SK-N-SH treated with all-trans-retinoic acid at 6 μM for 48 hours (cell line): ENCODE measurements around the gene C17orf50.

Source experiments
- ATAC-seq: fragments of 200-7000 bp; cut with Tn5 transposase; 3 replicates; pipeline ENCODE4 v1.9.1; 2020; ENCODE audit warnings: mild to moderate bottlenecking, moderate library complexity
- ARNTL ChIP-seq: fragments of 450-650 bp; formaldehyde crosslinking; IDR thresholded peaks from 2 replicates; pipeline ENCODE4 v1.5.0; 2020; ENCODE audit warnings: low read depth, mild to moderate bottlenecking, moderate library complexity, borderline replicate concordance
- BACH2 ChIP-seq: fragments of 250-450 bp; sonication (Bioruptor Pico); IDR thresholded peaks from 2 replicates; pipeline ENCODE4 v1.9.0; 2021; ENCODE audit warnings: mild to moderate bottlenecking, borderline replicate concordance
- CSDC2 ChIP-seq: fragments of 250-450 bp; sonication (Bioruptor Pico); IDR thresholded peaks from 2 replicates; pipeline ENCODE4 v1.5.0; 2020; ENCODE audit warnings: mild to moderate bottlenecking, moderate library complexity
- ESRRG ChIP-seq: fragments of 250-450 bp; sonication (Bioruptor Pico); IDR thresholded peaks from 2 replicates; pipeline ENCODE4 v1.6.1; 2021; ENCODE audit warnings: mild to moderate bottlenecking
- GLIS3 ChIP-seq: fragments of 250-450 bp; sonication (Bioruptor Pico); IDR thresholded peaks from 2 replicates; pipeline ENCODE4 v1.5.0; 2020; ENCODE audit warnings: mild to moderate bottlenecking, moderate library complexity
- ISL1 ChIP-seq: fragments of 250-450 bp; sonication (Bioruptor Pico); IDR thresholded peaks from 2 replicates; pipeline ENCODE4 v2.1.2; 2022; ENCODE audit warnings: mild to moderate bottlenecking, moderate library complexity
- OSR1 ChIP-seq: fragments of 250-450 bp; sonication (Bioruptor Pico); IDR thresholded peaks from 2 replicates; pipeline ENCODE4 v1.8.0; 2022; ENCODE audit warnings: moderate library complexity, mild to moderate bottlenecking, inconsistent platforms
- PPARA ChIP-seq: fragments of 250-450 bp; sonication (Bioruptor Pico); IDR thresholded peaks from 2 replicates; pipeline ENCODE4 v1.5.0; 2020; ENCODE audit warnings: mild to moderate bottlenecking, borderline replicate concordance
- RARB ChIP-seq: fragments of 250-450 bp; sonication (Bioruptor Pico); IDR thresholded peaks from 2 replicates; pipeline ENCODE4 v1.8.0; 2021; ENCODE audit warnings: mild to moderate bottlenecking, moderate library complexity
- SNAI2 ChIP-seq: fragments of 250-450 bp; sonication (Bioruptor Pico); IDR thresholded peaks from 2 replicates; pipeline ENCODE4 v1.5.0; 2020; ENCODE audit warnings: mild to moderate bottlenecking, moderate library complexity
- TCF4 ChIP-seq: fragments of 250-450 bp; sonication (Bioruptor Pico); IDR thresholded peaks from 2 replicates; pipeline ENCODE4 v1.8.0; 2021; ENCODE audit warnings: mild to moderate bottlenecking, moderate library complexity, borderline replicate concordance
- TOX ChIP-seq: fragments of 250-450 bp; sonication (Bioruptor Pico); IDR thresholded peaks from 2 replicates; pipeline ENCODE4 v1.8.0; 2021; ENCODE audit warnings: mild to moderate bottlenecking, moderate library complexity, borderline replicate concordance
- ZC3H10 ChIP-seq: fragments of 250-450 bp; sonication (Bioruptor Pico); IDR thresholded peaks from 2 replicates; pipeline ENCODE4 v1.5.1; 2021; ENCODE audit warnings: mild to moderate bottlenecking, moderate library complexity
- ZFP3 ChIP-seq: fragments of 250-450 bp; sonication (Bioruptor Pico); IDR thresholded peaks from 2 replicates; pipeline ENCODE4 v1.5.0; 2020; ENCODE audit warnings: mild to moderate bottlenecking, moderate library complexity
- ZFP30 ChIP-seq: fragments of 450-650 bp; formaldehyde crosslinking; IDR thresholded peaks from 2 replicates; pipeline ENCODE4 v1.5.0; 2022; ENCODE audit warnings: mild to moderate bottlenecking, moderate library complexity
- ZNF565 ChIP-seq: fragments of 450-650 bp; formaldehyde crosslinking; conservative IDR thresholded peaks from 2 replicates; pipeline ENCODE4 v1.5.0; 2020; ENCODE audit warnings: low read depth, mild to moderate bottlenecking, moderate library complexity
- ZNF70 ChIP-seq: fragments of 450-650 bp; formaldehyde crosslinking; IDR thresholded peaks from 2 replicates; pipeline ENCODE4 v1.5.0; 2020; ENCODE audit warnings: mild to moderate bottlenecking, moderate library complexity
- ZNF8 ChIP-seq: fragments of 450-650 bp; formaldehyde crosslinking; IDR thresholded peaks from 2 replicates; pipeline ENCODE4 v1.5.0; 2020; ENCODE audit warnings: mild to moderate bottlenecking, moderate library complexity
- TF ChIP-seq, protein P1 (sequence below): fragments of 250-450 bp; sonication (Bioruptor Pico); IDR thresholded peaks from 2 replicates; pipeline ENCODE4 v1.5.1; 2020; ENCODE audit warnings: low read depth, mild to moderate bottlenecking, moderate library complexity
- TF ChIP-seq, protein P2 (sequence below): fragments of 250-450 bp; sonication (Bioruptor Pico); IDR thresholded peaks from 2 replicates; pipeline ENCODE4 v1.8.0; 2020; ENCODE audit warnings: mild to moderate bottlenecking, moderate library complexity, borderline replicate concordance
- TF ChIP-seq, protein P3 (sequence below): fragments of 250-450 bp; sonication (Bioruptor Pico); IDR thresholded peaks from 2 replicates; pipeline ENCODE4 v1.5.0; 2020; ENCODE audit warnings: mild to moderate bottlenecking, moderate library complexity
- TF ChIP-seq, protein P4 (sequence below): fragments of 250-450 bp; sonication (Bioruptor Pico); IDR thresholded peaks from 2 replicates; pipeline ENCODE4 v1.5.1; 2021; ENCODE audit warnings: mild to moderate bottlenecking, moderate library complexity
- TF ChIP-seq, protein P5 (sequence below): fragments of 250-450 bp; sonication (Bioruptor Pico); IDR thresholded peaks from 2 replicates; pipeline ENCODE4 v1.8.0; 2021; ENCODE audit warnings: low read depth, mild to moderate bottlenecking, moderate library complexity, borderline replicate concordance

Gene C17orf50

DNA sequence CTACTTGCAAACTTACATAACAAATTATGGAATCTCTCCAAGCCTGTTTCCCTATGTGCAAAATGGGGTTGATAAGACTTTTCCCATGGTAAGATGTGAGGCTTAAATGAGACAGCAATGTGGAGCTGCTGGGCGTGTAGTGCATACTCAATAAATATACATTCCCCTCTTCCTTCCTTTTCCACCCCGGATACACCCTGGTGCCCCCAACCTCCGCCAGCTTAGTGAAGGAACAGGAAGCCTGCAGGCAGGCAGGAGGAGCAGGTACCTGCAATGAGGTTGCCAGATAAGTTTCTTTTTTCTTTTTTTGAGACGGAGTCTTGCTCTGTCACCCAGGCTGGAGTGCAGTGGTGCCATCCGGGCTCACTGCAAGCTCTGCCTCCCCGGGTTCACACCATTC is 14.9 kb downstream of the C17orf50 start:
- no peak for TF ChIP-seq GLIS3 (CRISPR knock-in tag)
- TF ChIP-seq, protein P1, sequence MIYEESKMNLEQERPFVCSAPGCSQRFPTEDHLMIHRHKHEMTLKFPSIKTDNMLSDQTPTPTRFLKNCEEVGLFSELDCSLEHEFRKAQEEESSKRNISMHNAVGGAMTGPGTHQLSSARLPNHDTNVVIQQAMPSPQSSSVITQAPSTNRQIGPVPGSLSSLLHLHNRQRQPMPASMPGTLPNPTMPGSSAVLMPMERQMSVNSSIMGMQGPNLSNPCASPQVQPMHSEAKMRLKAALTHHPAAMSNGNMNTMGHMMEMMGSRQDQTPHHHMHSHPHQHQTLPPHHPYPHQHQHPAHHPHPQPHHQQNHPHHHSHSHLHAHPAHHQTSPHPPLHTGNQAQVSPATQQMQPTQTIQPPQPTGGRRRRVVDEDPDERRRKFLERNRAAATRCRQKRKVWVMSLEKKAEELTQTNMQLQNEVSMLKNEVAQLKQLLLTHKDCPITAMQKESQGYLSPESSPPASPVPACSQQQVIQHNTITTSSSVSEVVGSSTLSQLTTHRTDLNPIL: no peak
- TF ChIP-seq ARNTL: no peak
- no peak for TF ChIP-seq ZNF70 (CRISPR knock-in tag)
- TF ChIP-seq, protein P2, sequence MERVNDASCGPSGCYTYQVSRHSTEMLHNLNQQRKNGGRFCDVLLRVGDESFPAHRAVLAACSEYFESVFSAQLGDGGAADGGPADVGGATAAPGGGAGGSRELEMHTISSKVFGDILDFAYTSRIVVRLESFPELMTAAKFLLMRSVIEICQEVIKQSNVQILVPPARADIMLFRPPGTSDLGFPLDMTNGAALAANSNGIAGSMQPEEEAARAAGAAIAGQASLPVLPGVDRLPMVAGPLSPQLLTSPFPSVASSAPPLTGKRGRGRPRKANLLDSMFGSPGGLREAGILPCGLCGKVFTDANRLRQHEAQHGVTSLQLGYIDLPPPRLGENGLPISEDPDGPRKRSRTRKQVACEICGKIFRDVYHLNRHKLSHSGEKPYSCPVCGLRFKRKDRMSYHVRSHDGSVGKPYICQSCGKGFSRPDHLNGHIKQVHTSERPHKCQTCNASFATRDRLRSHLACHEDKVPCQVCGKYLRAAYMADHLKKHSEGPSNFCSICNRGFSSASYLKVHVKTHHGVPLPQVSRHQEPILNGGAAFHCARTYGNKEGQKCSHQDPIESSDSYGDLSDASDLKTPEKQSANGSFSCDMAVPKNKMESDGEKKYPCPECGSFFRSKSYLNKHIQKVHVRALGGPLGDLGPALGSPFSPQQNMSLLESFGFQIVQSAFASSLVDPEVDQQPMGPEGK: no peak
- TF ChIP-seq, protein P3, sequence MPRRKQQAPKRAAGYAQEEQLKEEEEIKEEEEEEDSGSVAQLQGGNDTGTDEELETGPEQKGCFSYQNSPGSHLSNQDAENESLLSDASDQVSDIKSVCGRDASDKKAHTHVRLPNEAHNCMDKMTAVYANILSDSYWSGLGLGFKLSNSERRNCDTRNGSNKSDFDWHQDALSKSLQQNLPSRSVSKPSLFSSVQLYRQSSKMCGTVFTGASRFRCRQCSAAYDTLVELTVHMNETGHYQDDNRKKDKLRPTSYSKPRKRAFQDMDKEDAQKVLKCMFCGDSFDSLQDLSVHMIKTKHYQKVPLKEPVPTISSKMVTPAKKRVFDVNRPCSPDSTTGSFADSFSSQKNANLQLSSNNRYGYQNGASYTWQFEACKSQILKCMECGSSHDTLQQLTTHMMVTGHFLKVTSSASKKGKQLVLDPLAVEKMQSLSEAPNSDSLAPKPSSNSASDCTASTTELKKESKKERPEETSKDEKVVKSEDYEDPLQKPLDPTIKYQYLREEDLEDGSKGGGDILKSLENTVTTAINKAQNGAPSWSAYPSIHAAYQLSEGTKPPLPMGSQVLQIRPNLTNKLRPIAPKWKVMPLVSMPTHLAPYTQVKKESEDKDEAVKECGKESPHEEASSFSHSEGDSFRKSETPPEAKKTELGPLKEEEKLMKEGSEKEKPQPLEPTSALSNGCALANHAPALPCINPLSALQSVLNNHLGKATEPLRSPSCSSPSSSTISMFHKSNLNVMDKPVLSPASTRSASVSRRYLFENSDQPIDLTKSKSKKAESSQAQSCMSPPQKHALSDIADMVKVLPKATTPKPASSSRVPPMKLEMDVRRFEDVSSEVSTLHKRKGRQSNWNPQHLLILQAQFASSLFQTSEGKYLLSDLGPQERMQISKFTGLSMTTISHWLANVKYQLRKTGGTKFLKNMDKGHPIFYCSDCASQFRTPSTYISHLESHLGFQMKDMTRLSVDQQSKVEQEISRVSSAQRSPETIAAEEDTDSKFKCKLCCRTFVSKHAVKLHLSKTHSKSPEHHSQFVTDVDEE (CRISPR knock-in tag): no peak
- no peak for TF ChIP-seq RARB (CRISPR knock-in tag)
- no peak for TF ChIP-seq ISL1 (CRISPR knock-in tag)
- no peak for TF ChIP-seq ZC3H10
- TF ChIP-seq ZFP3: no peak
- no peak for TF ChIP-seq ZFP30 (CRISPR knock-in tag)
- no peak for TF ChIP-seq BACH2 (CRISPR knock-in tag)
- no peak for TF ChIP-seq OSR1 (CRISPR knock-in tag)
- TF ChIP-seq PPARA (CRISPR knock-in tag): no peak
- TF ChIP-seq TCF4 (CRISPR knock-in tag): no peak
- no peak for TF ChIP-seq ZNF565 (CRISPR knock-in tag)
- TF ChIP-seq ESRRG (CRISPR knock-in tag): no peak
- TF ChIP-seq, protein P4, sequence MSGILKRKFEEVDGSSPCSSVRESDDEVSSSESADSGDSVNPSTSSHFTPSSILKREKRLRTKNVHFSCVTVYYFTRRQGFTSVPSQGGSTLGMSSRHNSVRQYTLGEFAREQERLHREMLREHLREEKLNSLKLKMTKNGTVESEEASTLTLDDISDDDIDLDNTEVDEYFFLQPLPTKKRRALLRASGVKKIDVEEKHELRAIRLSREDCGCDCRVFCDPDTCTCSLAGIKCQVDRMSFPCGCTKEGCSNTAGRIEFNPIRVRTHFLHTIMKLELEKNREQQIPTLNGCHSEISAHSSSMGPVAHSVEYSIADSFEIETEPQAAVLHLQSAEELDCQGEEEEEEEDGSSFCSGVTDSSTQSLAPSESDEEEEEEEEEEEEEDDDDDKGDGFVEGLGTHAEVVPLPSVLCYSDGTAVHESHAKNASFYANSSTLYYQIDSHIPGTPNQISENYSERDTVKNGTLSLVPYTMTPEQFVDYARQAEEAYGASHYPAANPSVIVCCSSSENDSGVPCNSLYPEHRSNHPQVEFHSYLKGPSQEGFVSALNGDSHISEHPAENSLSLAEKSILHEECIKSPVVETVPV (CRISPR knock-in tag): no peak
- no peak for TF ChIP-seq SNAI2 (CRISPR knock-in tag)
- TF ChIP-seq, protein P5, sequence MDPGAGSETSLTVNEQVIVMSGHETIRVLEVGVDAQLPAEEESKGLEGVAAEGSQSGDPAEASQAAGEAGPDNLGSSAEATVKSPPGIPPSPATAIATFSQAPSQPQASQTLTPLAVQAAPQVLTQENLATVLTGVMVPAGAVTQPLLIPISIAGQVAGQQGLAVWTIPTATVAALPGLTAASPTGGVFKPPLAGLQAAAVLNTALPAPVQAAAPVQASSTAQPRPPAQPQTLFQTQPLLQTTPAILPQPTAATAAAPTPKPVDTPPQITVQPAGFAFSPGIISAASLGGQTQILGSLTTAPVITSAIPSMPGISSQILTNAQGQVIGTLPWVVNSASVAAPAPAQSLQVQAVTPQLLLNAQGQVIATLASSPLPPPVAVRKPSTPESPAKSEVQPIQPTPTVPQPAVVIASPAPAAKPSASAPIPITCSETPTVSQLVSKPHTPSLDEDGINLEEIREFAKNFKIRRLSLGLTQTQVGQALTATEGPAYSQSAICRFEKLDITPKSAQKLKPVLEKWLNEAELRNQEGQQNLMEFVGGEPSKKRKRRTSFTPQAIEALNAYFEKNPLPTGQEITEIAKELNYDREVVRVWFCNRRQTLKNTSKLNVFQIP: no peak
- ATAC-seq: no peak

DNA sequence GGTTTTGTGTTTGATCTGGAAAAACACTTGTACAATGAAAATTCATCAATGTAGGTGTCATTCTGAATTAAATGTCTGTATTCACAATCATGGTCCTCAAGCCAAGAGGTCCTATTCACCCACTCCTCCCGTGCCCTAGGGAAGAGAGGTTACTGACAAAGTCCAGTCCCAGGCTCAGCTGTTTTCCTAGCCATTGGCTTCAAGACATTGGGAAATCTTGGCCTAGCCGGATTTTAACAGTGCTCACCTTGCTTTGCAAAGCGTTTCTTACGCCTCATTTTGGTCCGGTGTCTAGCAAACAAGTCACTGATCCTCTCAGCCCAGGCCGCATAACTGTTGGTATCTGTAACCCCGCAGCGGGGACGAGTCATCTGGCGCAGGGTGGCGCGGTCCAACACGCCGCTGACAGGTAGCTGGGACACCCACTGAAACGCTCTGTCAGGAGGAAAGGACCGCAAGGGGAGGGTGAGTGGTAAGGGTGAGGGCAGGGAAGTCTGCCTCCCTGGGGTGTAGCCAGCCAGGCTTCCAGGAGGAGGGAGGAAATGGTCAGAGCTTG is 18.0 kb downstream of the C17orf50 start:
- no peak for ATAC-seq
- TF ChIP-seq, protein P1: no peak
- no peak for TF ChIP-seq BACH2 (CRISPR knock-in tag)
- TF ChIP-seq ZNF8 (CRISPR knock-in tag): no peak
- no peak for TF ChIP-seq GLIS3 (CRISPR knock-in tag)
- TF ChIP-seq RARB (CRISPR knock-in tag): no peak
- TF ChIP-seq SNAI2 (CRISPR knock-in tag): no peak
- TF ChIP-seq, protein P5: no peak
- no peak for TF ChIP-seq ARNTL
- TF ChIP-seq CSDC2 (CRISPR knock-in tag): no peak
- no peak for TF ChIP-seq TCF4 (CRISPR knock-in tag)
- TF ChIP-seq OSR1 (CRISPR knock-in tag): no peak
- TF ChIP-seq, protein P4 (CRISPR knock-in tag): no peak
- no peak for TF ChIP-seq ZNF70 (CRISPR knock-in tag)
- TF ChIP-seq, protein P2: no peak
- no peak for TF ChIP-seq TOX (CRISPR knock-in tag)
